H9 (cell line): ENCODE data around the gene VTI1B. TPM values are rescaled to one million over a fixed set of nuclear protein-coding genes. Genes with fewer than 3 reads are reported as not detected.

Experiments used
- DNase-seq: peaks from one replicate; pipeline ENCODE4 v3.0.0-alpha.2; 2017
- H2AFZ ChIP-seq: one replicate; pipeline ENCODE4 v1.6.1; 2013; ENCODE audit warnings: mild to moderate bottlenecking, low read length, control low read depth, moderate library complexity
- H2AK5ac ChIP-seq: 2 replicates; pipeline ENCODE4 v1.6.1; 2013; ENCODE audit warnings: low read length, control low read depth, mixed read lengths; ENCODE audit not compliant: insufficient read length
- H2BK120ac ChIP-seq: one replicate; pipeline ENCODE4 v1.6.1; 2013; ENCODE audit warnings: low read depth, mild to moderate bottlenecking, low read length, control low read depth, inconsistent platforms; ENCODE audit not compliant: poor library complexity, severe bottlenecking
- H2BK12ac ChIP-seq: 2 replicates; pipeline ENCODE4 v1.6.1; 2013; ENCODE audit warnings: low read length, control low read depth, mixed read lengths, low read depth; ENCODE audit not compliant: insufficient read length
- H2BK15ac ChIP-seq: 2 replicates; pipeline ENCODE4 v1.6.1; 2013; ENCODE audit warnings: low read depth, low read length, control low read depth
- H2BK20ac ChIP-seq: one replicate; pipeline ENCODE4 v1.6.1; 2013; ENCODE audit warnings: low read depth, mild to moderate bottlenecking, low read length, control low read depth, inconsistent platforms; ENCODE audit not compliant: poor library complexity, severe bottlenecking
- H2BK5ac ChIP-seq: 2 replicates; pipeline ENCODE4 v1.6.1; 2013; ENCODE audit warnings: low read length, control low read depth, mixed read lengths; ENCODE audit not compliant: insufficient read length
- H3K14ac ChIP-seq: 2 replicates; pipeline ENCODE4 v1.6.1; 2013; ENCODE audit warnings: low read length, control low read depth; ENCODE audit not compliant: insufficient read depth
- H3K18ac ChIP-seq: 2 replicates; pipeline ENCODE4 v1.6.1; 2013; ENCODE audit warnings: low read depth, mild to moderate bottlenecking, mixed read lengths, low read length, control low read depth; ENCODE audit not compliant: insufficient read length
- H3K23ac ChIP-seq: 2 replicates; pipeline ENCODE4 v1.6.1; 2013; ENCODE audit warnings: low read length, control low read depth, mixed read lengths, low read depth; ENCODE audit not compliant: insufficient read length
- H3K23me2 ChIP-seq: 2 replicates; pipeline ENCODE4 v1.6.1; 2013; ENCODE audit warnings: low read depth, mild to moderate bottlenecking, mixed read lengths, low read length, control low read depth; ENCODE audit not compliant: insufficient read length, poor library complexity, severe bottlenecking
- H3K27ac ChIP-seq: 2 replicates; pipeline ENCODE4 v1.5.1; 2013; ENCODE audit warnings: low read length, control low read depth, mixed read lengths, low read depth; ENCODE audit not compliant: insufficient read length
- H3K27me3 ChIP-seq: 2 replicates; pipeline ENCODE4 v1.6.1; 2013; ENCODE audit warnings: low read length, control low read depth, inconsistent platforms; ENCODE audit not compliant: insufficient read depth
- H3K4ac ChIP-seq: 2 replicates; pipeline ENCODE4 v1.6.1; 2013; ENCODE audit warnings: low read depth, mild to moderate bottlenecking, control low read depth, inconsistent platforms, low read length, moderate library complexity
- H3K4me1 ChIP-seq: 2 replicates; pipeline ENCODE4 v1.6.1; 2013; ENCODE audit warnings: low read length, control low read depth, inconsistent platforms; ENCODE audit not compliant: insufficient read depth
- H3K4me2 ChIP-seq: 2 replicates; pipeline ENCODE4 v1.6.1; 2013; ENCODE audit warnings: low read length, control low read depth, mixed read lengths; ENCODE audit not compliant: insufficient read length, insufficient read depth
- H3K56ac ChIP-seq: 2 replicates; pipeline ENCODE4 v1.6.1; 2013; ENCODE audit warnings: low read depth, mild to moderate bottlenecking, mixed read lengths, low read length, control low read depth; ENCODE audit not compliant: insufficient read length
- H3K79me1 ChIP-seq: 2 replicates; pipeline ENCODE4 v1.6.1; 2013; ENCODE audit warnings: low read depth, mild to moderate bottlenecking, moderate library complexity, low read length, control low read depth, inconsistent platforms; ENCODE audit not compliant: insufficient read depth, poor library complexity, severe bottlenecking
- H3K79me2 ChIP-seq: 2 replicates; pipeline ENCODE4 v1.6.1; 2013; ENCODE audit warnings: low read length, control low read depth, inconsistent platforms; ENCODE audit not compliant: insufficient read depth
- H3K9ac ChIP-seq: 2 replicates; pipeline ENCODE4 v1.6.1; 2013; ENCODE audit warnings: low read length, control low read depth, mixed read lengths; ENCODE audit not compliant: insufficient read length; ENCODE audit errors: extremely low read depth
- H3K9me3 ChIP-seq: one replicate; pipeline ENCODE4 v1.6.1; 2013; ENCODE audit warnings: low read depth, low read length, inconsistent platforms; ENCODE audit not compliant: control insufficient read depth
- H3T11ph ChIP-seq: one replicate; pipeline ENCODE4 v1.6.1; 2013; ENCODE audit warnings: mild to moderate bottlenecking, low read length, control low read depth, inconsistent platforms
- H4K20me1 ChIP-seq: one replicate; pipeline ENCODE4 v1.6.1; 2013; ENCODE audit not compliant: control insufficient read depth, insufficient read length, insufficient read depth
- H4K5ac ChIP-seq: 2 replicates; pipeline ENCODE4 v1.6.1; 2013; ENCODE audit warnings: low read depth, mild to moderate bottlenecking, mixed read lengths, low read length, control low read depth; ENCODE audit not compliant: insufficient read length
- H4K8ac ChIP-seq: replicated peaks from 2 replicates; pipeline ENCODE4 v1.6.1; 2013; ENCODE audit warnings: low read length, control low read depth, mixed read lengths, low read depth; ENCODE audit not compliant: insufficient read length
- H4K91ac ChIP-seq: 2 replicates; pipeline ENCODE4 v1.6.1; 2013; ENCODE audit warnings: low read depth, mild to moderate bottlenecking, moderate library complexity, mixed read lengths, low read length, control low read depth; ENCODE audit not compliant: insufficient read length
- H3K27ac Mint-ChIP-seq, 3 experiments: 2 replicates in 2 of 3; 3 replicates in 1 of 3; pipeline ENCODE4 v1.8.0; 2020 to 2021; ENCODE audit warnings: mixed read lengths in 3 of 3, mild to moderate bottlenecking in 1 of 3, moderate library complexity in 1 of 3
- H3K27me3 Mint-ChIP-seq: 2 replicates; pipeline ENCODE4 v1.8.0; 2021; ENCODE audit warnings: low read depth, mild to moderate bottlenecking, moderate library complexity, mixed read lengths
- H3K36me3 Mint-ChIP-seq, 3 experiments: 2 replicates in 2 of 3; 3 replicates in 1 of 3; pipeline ENCODE4 v1.8.0; 2020 to 2021; ENCODE audit warnings: low read depth in 3 of 3, mixed read lengths in 3 of 3; ENCODE audit not compliant: insufficient read depth in 1 of 3
- H3K4me1 Mint-ChIP-seq, 2 experiments: 2 replicates each; pipeline ENCODE4 v1.8.0; 2020; ENCODE audit warnings: mixed read lengths in 2 of 2
- H3K4me3 Mint-ChIP-seq, 2 experiments: 2 replicates in 1 of 2; 3 replicates in 1 of 2; pipeline ENCODE4 v1.8.0; 2020 to 2021; ENCODE audit warnings: mild to moderate bottlenecking in 2 of 2, mixed read lengths in 2 of 2, moderate library complexity in 1 of 2
- H3K9me3 Mint-ChIP-seq, 2 experiments: 2 replicates in 1 of 2; 3 replicates in 1 of 2; pipeline ENCODE4 v1.8.0; 2020; ENCODE audit warnings: mild to moderate bottlenecking in 2 of 2, mixed read lengths in 2 of 2, moderate library complexity in 1 of 2
- WGBS: extraction: QIAGEN DNeasy Blood & Tissue Kit; methylation state at CpG from one replicate; pipeline ENCODE4 v1.1.7; 2013; ENCODE audit warnings: missing lambda C conversion rate, low lambda C conversion rate, mixed read lengths; ENCODE audit not compliant: insufficient read length; ENCODE audit errors: extremely low coverage; 5-methylcytosine and 5-hydroxymethylcytosine counted together
- total RNA-seq: library from RNA; stranded (reverse); gene quantifications from 2 replicates; pipeline ENCODE4 v1.2.1, GENCODE V29; 2021
- TF ChIP-seq, protein P1 (sequence below): fragments of 200-600 bp; sonication (generic); conservative IDR thresholded peaks from 3 replicates; pipeline ENCODE4 v1.8.0; 2021; ENCODE audit warnings: antibody characterized with exemption, mild to moderate bottlenecking

The VTI1B gene
- total RNA-seq, 1 experiment from 2014 or later = 118 TPM

DNA sequence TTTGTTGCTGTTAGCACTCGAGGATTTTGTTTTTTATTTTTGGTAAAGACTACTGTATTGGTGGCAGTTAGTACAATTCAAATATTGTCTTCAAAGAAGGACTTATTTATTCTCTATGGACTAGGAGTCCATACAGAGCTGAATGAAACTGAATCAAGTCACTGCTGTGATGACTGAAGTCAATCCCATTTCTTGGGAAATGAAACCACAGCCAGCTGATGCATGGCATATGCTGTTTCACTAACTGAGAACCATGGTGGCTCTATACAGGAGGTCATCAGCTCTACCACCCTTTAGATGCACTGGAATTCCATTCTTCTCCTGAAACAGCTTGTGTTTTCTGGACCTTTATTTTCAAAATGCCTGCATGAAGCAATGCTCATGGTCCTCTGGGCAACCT is 22.2 kb downstream of the VTI1B start:
- no peaks in the 10 kb centered on the region for H3K9me3 Mint-ChIP-seq
- H3K36me3 Mint-ChIP-seq = peaks cover 19 to 83% (median 63%) of the 10 kb centered on the region in 3 experiments; a peak in 6 of 7 replicates
- no peak overlapping the region for H3K4me3 Mint-ChIP-seq
- H3K79me2 ChIP-seq = no peaks in the 10 kb centered on the region
- H3K18ac ChIP-seq = no peak overlapping the region
- no peak overlapping the region for H2BK20ac ChIP-seq
- H3K9me3 ChIP-seq = no peaks in the 10 kb centered on the region
- H2AFZ ChIP-seq = no peak overlapping the region
- H4K5ac ChIP-seq = no peak overlapping the region
- H3K27me3 Mint-ChIP-seq = no peaks in the 10 kb centered on the region
- H3K4me1 ChIP-seq = no peaks in the 10 kb centered on the region
- H3K23ac ChIP-seq = no peak overlapping the region
- H2AK5ac ChIP-seq = no peak overlapping the region
- H2BK120ac ChIP-seq = no peak overlapping the region
- WGBS = no CpG with 5 or more reads among the region's 1 CpG
- H2BK12ac ChIP-seq = no peak overlapping the region
- H4K20me1 ChIP-seq = no peaks in the 10 kb centered on the region
- no peak overlapping the region for H4K91ac ChIP-seq
- no peak overlapping the region for H3K9ac ChIP-seq
- H3K4me2 ChIP-seq = no peak overlapping the region
- no peak overlapping the region for H2BK15ac ChIP-seq
- TF ChIP-seq, protein P1, sequence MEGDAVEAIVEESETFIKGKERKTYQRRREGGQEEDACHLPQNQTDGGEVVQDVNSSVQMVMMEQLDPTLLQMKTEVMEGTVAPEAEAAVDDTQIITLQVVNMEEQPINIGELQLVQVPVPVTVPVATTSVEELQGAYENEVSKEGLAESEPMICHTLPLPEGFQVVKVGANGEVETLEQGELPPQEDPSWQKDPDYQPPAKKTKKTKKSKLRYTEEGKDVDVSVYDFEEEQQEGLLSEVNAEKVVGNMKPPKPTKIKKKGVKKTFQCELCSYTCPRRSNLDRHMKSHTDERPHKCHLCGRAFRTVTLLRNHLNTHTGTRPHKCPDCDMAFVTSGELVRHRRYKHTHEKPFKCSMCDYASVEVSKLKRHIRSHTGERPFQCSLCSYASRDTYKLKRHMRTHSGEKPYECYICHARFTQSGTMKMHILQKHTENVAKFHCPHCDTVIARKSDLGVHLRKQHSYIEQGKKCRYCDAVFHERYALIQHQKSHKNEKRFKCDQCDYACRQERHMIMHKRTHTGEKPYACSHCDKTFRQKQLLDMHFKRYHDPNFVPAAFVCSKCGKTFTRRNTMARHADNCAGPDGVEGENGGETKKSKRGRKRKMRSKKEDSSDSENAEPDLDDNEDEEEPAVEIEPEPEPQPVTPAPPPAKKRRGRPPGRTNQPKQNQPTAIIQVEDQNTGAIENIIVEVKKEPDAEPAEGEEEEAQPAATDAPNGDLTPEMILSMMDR = no peak
- no peaks in the 10 kb centered on the region for H3K27me3 ChIP-seq
- no peak overlapping the region for H3K27ac ChIP-seq
- H3K23me2 ChIP-seq = no peaks in the 10 kb centered on the region
- H3T11ph ChIP-seq = no peak overlapping the region
- H3K4me1 Mint-ChIP-seq = no peaks in the 10 kb centered on the region
- no peak overlapping the region for H3K27ac Mint-ChIP-seq
- no peak for DNase-seq
- no peaks in the 10 kb centered on the region for H3K79me1 ChIP-seq
- no peak overlapping the region for H4K8ac ChIP-seq
- no peak overlapping the region for H3K14ac ChIP-seq
- H3K4ac ChIP-seq = no peak overlapping the region
- H3K56ac ChIP-seq = no peak overlapping the region
- no peak overlapping the region for H2BK5ac ChIP-seq
